Ascending aorta (tissue), 2 donors: ENCODE data around the gene SHROOM1. TPM values are rescaled to one million over a fixed set of nuclear protein-coding genes. Genes with fewer than 3 reads are reported as not detected.
A peak's percentile ranks its signal among the peaks of the same experiment; 100 is the strongest.

ENCODE experiments used
- DNase-seq, 2 donors: peaks; one replicate each; pipeline ENCODE4 v3.0.0-alpha.2; 2019; ENCODE audit warnings: low spot score in 2 of 2
- H3K27ac ChIP-seq, 2 donors: fragments of 200-600 bp; sonication (generic); one replicate each; pipeline ENCODE4 v1.5.1; 2016 to 2017; ENCODE audit warnings: mild to moderate bottlenecking in 1 of 2
- H3K27me3 ChIP-seq: fragments of 200-600 bp; sonication (generic); one replicate; pipeline ENCODE4 v1.5.1; 2017
- H3K36me3 ChIP-seq, 2 donors: fragments of 200-600 bp; sonication (generic); one replicate each; pipeline ENCODE4 v1.5.1; 2016
- H3K4me1 ChIP-seq, 2 donors: fragments of 200-600 bp; sonication (generic); one replicate each; pipeline ENCODE4 v1.5.1; 2016 to 2017; ENCODE audit warnings: mild to moderate bottlenecking in 1 of 2
- H3K4me3 ChIP-seq, 2 donors: fragments of 200-600 bp; sonication (generic); one replicate each; pipeline ENCODE4 v1.5.1; 2016 to 2017; ENCODE audit warnings: mild to moderate bottlenecking in 1 of 2
- H3K9me3 ChIP-seq, 2 donors: fragments of 200-600 bp; sonication (generic); one replicate each; pipeline ENCODE4 v1.5.1; 2016
- intact Hi-C: fragments of 100-400 bp; cut with DNase I; formaldehyde crosslinking; loops from one replicate; pipeline ENCODE4 v1.15.1; 2023
- total RNA-seq: library from RNA; depleted of rRNA; stranded (reverse); fragments of >200 nt; gene quantifications from one replicate; pipeline ENCODE4 v1.1.0, GENCODE V29; 2016
- TF ChIP-seq, protein P1 (sequence below), 3 experiments: fragments of 200-600 bp in 2 of 3; fragments of 450-650 bp in 1 of 3; sonication (generic) in 2 of 3; IDR thresholded peaks; one replicate each; pipeline ENCODE4 v1.5.1; 2016 to 2019; ENCODE audit warnings: antibody characterized with exemption in 3 of 3, mild to moderate bottlenecking in 1 of 3, moderate library complexity in 1 of 3

Gene SHROOM1, protein sequence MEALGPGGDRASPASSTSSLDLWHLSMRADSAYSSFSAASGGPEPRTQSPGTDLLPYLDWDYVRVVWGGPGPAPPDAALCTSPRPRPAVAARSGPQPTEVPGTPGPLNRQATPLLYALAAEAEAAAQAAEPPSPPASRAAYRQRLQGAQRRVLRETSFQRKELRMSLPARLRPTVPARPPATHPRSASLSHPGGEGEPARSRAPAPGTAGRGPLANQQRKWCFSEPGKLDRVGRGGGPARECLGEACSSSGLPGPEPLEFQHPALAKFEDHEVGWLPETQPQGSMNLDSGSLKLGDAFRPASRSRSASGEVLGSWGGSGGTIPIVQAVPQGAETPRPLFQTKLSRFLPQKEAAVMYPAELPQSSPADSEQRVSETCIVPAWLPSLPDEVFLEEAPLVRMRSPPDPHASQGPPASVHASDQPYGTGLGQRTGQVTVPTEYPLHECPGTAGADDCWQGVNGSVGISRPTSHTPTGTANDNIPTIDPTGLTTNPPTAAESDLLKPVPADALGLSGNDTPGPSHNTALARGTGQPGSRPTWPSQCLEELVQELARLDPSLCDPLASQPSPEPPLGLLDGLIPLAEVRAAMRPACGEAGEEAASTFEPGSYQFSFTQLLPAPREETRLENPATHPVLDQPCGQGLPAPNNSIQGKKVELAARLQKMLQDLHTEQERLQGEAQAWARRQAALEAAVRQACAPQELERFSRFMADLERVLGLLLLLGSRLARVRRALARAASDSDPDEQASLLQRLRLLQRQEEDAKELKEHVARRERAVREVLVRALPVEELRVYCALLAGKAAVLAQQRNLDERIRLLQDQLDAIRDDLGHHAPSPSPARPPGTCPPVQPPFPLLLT
- total RNA-seq, result 49.4 TPM

DNA sequence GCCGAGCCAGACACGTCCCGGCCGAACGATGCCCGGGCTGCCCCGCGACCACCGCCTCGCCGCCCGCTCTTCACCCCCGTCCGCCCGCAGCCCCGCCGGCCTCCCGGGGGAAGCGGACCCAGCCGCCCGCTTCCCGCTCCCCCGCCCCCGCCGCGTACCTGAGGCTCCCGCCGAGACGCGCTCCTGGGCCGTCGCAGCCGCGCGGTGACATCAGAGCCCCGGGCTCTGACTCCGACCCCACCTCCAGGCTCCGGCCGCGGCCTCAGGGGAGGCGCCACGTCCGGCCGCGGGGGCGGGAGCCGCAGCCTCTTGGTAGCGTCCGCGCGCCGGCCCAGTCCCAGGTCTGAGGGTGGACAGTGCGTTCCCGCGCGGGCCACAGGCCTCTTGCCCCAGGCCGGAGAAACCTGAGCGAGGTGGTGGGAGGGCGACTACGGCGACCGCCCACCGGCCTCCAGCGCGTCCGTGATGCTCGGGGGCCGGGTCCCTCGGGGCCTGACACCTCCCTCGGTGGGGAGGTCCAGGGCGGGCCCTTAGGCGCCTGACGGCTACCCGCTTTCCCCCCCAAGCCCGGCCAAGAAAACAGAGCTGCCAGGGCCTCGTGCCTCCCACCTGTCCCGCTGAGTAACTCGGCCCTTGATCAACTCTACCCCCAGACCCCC, at the start of gene SHROOM1:
Gene SHROOM1 (minus strand): TSS at position 212 of the 659 bp plus-strand sequence. CDS start 4,507 bp downstream, outside the sequence.
- Histone ChIP-seq H3K27ac (peak within 1 kb of the TSS; percentile 18 to 55), H3K4me1 (peaks cover 5 to 9% of the 10 kb centered on the region in 2 donors), H3K4me3 (peak within 1 kb of the TSS; percentile 74 to 78), H3K9me3 (no peaks in the 10 kb centered on the region), H3K27me3 (no peaks in the 10 kb centered on the region), H3K36me3 (no peaks in the 10 kb centered on the region)
- intact Hi-C loops, result loop anchor here (1.0 to 5.0 kb wide), 2 partner anchors 36 to 52 kb away; partner anchors contain the start of genes GDF9 and UQCRQ
- peak in 1 of 2 donors; percentile 82 for DNase-seq
- TF ChIP-seq, protein P1, sequence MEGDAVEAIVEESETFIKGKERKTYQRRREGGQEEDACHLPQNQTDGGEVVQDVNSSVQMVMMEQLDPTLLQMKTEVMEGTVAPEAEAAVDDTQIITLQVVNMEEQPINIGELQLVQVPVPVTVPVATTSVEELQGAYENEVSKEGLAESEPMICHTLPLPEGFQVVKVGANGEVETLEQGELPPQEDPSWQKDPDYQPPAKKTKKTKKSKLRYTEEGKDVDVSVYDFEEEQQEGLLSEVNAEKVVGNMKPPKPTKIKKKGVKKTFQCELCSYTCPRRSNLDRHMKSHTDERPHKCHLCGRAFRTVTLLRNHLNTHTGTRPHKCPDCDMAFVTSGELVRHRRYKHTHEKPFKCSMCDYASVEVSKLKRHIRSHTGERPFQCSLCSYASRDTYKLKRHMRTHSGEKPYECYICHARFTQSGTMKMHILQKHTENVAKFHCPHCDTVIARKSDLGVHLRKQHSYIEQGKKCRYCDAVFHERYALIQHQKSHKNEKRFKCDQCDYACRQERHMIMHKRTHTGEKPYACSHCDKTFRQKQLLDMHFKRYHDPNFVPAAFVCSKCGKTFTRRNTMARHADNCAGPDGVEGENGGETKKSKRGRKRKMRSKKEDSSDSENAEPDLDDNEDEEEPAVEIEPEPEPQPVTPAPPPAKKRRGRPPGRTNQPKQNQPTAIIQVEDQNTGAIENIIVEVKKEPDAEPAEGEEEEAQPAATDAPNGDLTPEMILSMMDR (IDR thresholded peaks at IDR 0.05), result no peak

DNA sequence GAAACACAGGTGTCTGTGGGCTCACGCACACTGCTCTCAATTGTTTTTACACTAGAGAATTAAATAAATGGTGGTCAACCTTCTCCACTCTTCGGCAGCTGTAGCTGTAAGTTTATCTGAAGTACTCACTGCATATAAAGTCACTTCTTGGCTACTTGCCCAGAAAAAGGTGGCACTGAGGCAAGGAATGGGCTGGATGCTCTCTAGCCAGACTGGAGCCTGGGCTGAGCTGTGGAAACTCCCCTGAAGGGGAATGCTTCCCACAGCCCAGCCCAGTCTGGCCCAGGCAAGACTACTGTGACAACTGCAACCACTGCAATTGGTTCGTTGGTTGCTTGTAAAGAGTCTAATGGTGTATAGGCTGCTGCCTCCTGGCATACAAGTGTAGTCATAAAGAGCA, 47.5 kb upstream of the SHROOM1 start:
- intact Hi-C loops, result no loop called here
- DNase-seq, result no peak
- H3K27me3 ChIP-seq, result no peaks in the 10 kb centered on the region
- H3K36me3 ChIP-seq, result peaks cover 36 to 56% of the 10 kb centered on the region in 2 donors
- H3K27ac ChIP-seq, result peak overlapping the region in 1 of 2 donors; percentile 14
- TF ChIP-seq, protein P1 (IDR thresholded peaks at IDR 0.05), result no peak
- H3K9me3 ChIP-seq, result no peaks in the 10 kb centered on the region
- peaks cover 0 to 5% of the 10 kb centered on the region in 2 donors for H3K4me1 ChIP-seq
- no peak overlapping the region for H3K4me3 ChIP-seq

DNA sequence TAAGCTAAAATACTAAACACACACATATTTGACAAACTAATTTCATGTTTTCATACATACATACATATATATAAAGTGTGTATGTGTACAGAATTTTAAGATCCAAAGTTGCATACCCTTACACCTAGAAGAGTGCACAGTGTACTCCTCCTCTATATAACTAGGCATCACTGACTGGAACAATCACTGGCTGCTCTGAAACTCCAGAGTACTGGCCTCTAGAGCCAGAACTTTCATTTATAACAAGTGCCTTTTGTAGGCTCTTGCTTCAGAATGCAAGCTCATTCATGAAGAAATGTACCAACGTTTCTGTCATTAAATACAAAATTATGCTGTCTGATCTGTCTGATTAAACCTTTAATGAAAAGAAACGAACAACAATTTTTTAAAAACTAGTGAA, 47.0 kb upstream of the SHROOM1 start:
- intact Hi-C loops, result no loop called here
- Histone ChIP-seq H3K9me3 (no peaks in the 10 kb centered on the region), H3K4me3 (no peak overlapping the region), H3K27me3 (no peaks in the 10 kb centered on the region), H3K27ac (peak overlapping the region in 1 of 2 donors; percentile 14), H3K4me1 (peaks cover 0 to 8% of the 10 kb centered on the region in 2 donors), H3K36me3 (peaks cover 32 to 52% of the 10 kb centered on the region in 2 donors)
- DNase-seq, result no peak
- TF ChIP-seq, protein P1 (IDR thresholded peaks at IDR 0.05), result no peak

DNA sequence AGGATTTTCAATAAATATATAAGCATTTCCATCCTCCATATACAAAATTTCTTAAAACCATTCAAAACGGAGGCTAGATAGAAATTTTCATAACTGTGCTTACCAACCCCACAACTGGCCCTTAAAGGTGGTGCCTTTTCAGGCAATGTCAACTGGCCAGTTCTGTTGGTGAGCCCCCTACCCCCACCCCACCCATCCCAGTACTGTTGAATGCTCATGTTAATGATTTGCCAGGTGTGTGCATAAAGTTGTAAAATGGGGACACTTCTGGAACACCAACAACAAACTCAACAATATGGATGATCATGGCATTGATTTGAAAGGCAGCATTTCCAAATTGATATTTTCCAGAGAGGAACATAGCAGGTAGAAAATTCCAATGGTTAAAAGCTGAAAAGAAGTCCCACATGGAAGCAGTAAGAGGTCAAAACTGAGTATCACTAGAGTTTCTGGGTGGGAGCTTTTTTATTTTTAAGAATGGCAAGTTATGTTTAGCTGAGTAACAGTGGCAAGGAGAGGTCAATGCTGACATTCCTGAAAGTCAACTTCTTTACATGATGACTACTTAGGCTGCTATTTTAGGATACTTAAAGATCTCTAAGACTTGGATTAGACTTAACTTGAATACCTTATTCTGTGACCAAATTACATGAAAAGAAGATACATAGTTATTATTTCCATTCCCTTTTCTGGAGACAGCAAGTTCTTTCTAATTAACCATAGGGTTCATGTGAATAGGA, 45.7 kb upstream of the SHROOM1 start:
- Histone ChIP-seq H3K9me3 (no peaks in the 10 kb centered on the region), H3K4me1 (peaks cover 0 to 8% of the 10 kb centered on the region in 2 donors), H3K36me3 (peaks cover 19 to 45% of the 10 kb centered on the region in 2 donors), H3K27ac (no peak overlapping the region), H3K4me3 (no peak overlapping the region), H3K27me3 (no peaks in the 10 kb centered on the region)
- intact Hi-C loops, result no loop called here
- TF ChIP-seq, protein P1 (IDR thresholded peaks at IDR 0.05), result no peak
- DNase-seq, result no peak

DNA sequence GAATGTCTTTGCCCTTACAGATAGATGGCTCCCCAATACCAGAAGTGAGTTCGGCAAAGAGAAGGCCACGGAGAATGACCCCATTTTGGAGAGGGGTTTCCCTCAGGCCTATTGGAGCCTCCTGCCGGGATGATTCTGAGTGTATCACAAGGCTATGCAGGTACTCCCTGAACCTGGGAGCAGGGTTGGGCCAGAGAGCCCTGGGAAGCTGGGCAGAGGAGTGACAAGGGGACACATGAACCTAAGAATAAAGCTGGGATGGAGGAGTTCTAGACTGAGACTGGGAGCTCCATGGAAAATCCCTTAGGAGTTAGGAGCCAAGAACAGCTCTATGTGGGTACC, 43.5 kb upstream of the SHROOM1 start:
- Histone ChIP-seq H3K27ac (peak overlapping the region; percentile 36 to 40), H3K27me3 (no peaks in the 10 kb centered on the region), H3K4me3 (no peak overlapping the region), H3K4me1 (peaks cover 0 to 8% of the 10 kb centered on the region in 2 donors), H3K9me3 (no peaks in the 10 kb centered on the region), H3K36me3 (peaks cover 3 to 40% of the 10 kb centered on the region in 2 donors)
- no peak for DNase-seq
- intact Hi-C loops, result no loop called here
- TF ChIP-seq, protein P1 (IDR thresholded peaks at IDR 0.05), result no peak
